Activated T-helper 17 cell treated with anti-CD3 and anti-CD28 coated beads, Interleukin-2, amount 50 U/mL, for 72 hours (primary cell): ENCODE measurements around the gene DHX35. TPM values are rescaled to one million over a fixed set of nuclear protein-coding genes. Genes with fewer than 3 reads are reported as not detected.
"Not testable (repeated sequence)": the region's sequence is repeated elsewhere in the genome, so short reads cannot be mapped to it uniquely, and the experiment has no call there.

Experiments used
- ATAC-seq: fragments of 150-1000 bp; cut with Tn5 transposase; replicated peaks from 2 replicates; pipeline ENCODE4 v1.10.0; 2021; ENCODE audit warnings: mild to moderate bottlenecking, moderate library complexity
- H3K27ac Mint-ChIP-seq: one replicate; pipeline ENCODE4 v1.8.0; 2022; ENCODE audit warnings: mixed read lengths
- H3K27me3 Mint-ChIP-seq: one replicate; pipeline ENCODE4 v1.8.0; 2022; ENCODE audit warnings: mixed read lengths
- H3K36me3 Mint-ChIP-seq: one replicate; pipeline ENCODE4 v1.8.0; 2022; ENCODE audit warnings: low read depth, mild to moderate bottlenecking, mixed read lengths
- H3K4me1 Mint-ChIP-seq: one replicate; pipeline ENCODE4 v1.8.0; 2022; ENCODE audit warnings: mixed read lengths
- H3K4me3 Mint-ChIP-seq: one replicate; pipeline ENCODE4 v1.8.0; 2022; ENCODE audit warnings: mild to moderate bottlenecking, mixed read lengths
- H3K9me3 Mint-ChIP-seq: one replicate; pipeline ENCODE4 v1.8.0; 2022; ENCODE audit warnings: mixed read lengths
- total RNA-seq, 2 donors: library from RNA; stranded (reverse); gene quantifications; one replicate each; pipeline ENCODE4 v1.2.3, GENCODE V29; 2022

DHX35 gene
- total RNA-seq, 2 donors from 2014 or later: 6.0 to 13.4 TPM

GRCh38 chr20:38979434-38979833 is 17.3 kb downstream of the DHX35 start:
- ATAC-seq: no peak

DNA sequence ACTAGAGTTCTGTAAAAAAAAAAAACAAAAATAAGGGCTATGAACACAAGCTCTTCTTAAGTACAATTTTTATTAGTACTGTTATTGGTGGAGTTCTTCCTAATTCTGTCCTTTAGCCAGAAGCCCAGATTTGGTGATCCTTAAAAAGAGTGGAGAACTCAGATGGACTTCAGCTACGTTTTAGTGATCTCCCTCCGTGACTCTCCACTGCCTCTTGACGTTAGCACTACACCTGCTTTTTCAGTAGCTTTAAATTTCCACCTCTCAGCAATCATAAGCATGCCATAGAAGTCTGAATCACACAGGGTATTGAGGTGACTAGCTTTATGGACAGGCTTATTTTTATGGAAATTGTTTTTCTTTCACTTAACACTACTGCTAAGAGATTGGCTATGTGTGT is 17.7 kb downstream of the DHX35 start:
- no peak overlapping the region for H3K4me3 Mint-ChIP-seq

More at GRCh38 chr20:38979434-38979833, 17.3 kb downstream of the DHX35 start:
- Mint-ChIP-seq H3K27ac (no peak overlapping the region), H3K4me1 (peaks cover 13% of the 10 kb centered on the region), H3K36me3 (peaks cover 45% of the 10 kb centered on the region), H3K9me3 (no peaks in the 10 kb centered on the region), H3K27me3 (no peaks in the 10 kb centered on the region), H3K4me3 (no peak overlapping the region)

GRCh38 chr20:38982291-38982690 is 20.1 kb downstream of the DHX35 start:
- Mint-ChIP-seq H3K27me3 (no peaks in the 10 kb centered on the region), H3K4me1 (peaks cover 6% of the 10 kb centered on the region), H3K36me3 (peaks cover 68% of the 10 kb centered on the region), H3K9me3 (no peaks in the 10 kb centered on the region), H3K27ac (peak overlapping the region; percentile 48), H3K4me3 (no peak overlapping the region)
- ATAC-seq: no peak

More for the DNA sequence above, 17.7 kb downstream of the DHX35 start:
- H3K27me3 Mint-ChIP-seq: no peaks in the 10 kb centered on the region
- H3K36me3 Mint-ChIP-seq: peaks cover 49% of the 10 kb centered on the region
- no peaks in the 10 kb centered on the region for H3K9me3 Mint-ChIP-seq
- ATAC-seq: no peak
- H3K4me1 Mint-ChIP-seq: peaks cover 9% of the 10 kb centered on the region
- no peak overlapping the region for H3K27ac Mint-ChIP-seq

DNA sequence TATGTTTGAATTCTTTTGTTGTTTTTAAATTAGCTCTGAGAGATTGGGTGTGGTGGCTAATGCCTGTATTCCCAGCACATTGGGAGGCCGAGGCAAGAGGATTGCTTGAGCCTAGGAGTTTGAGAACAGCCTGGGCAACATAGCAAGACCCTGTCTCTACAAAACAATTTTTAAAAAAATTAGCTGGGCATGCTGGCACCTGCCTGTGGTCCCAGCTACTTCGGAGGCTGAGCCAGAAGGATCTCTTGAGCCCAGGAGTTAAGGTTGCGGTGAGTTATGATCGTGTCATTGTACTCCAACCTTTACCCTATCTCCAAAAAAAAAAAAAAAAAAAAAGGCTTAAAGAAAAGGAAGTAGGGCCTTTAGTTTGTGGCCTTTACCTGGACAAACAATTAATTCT is 22.9 kb downstream of the DHX35 start:
- no peak overlapping the region for H3K4me3 Mint-ChIP-seq
- no peaks in the 10 kb centered on the region for H3K27me3 Mint-ChIP-seq
- peaks cover 87% of the 10 kb centered on the region for H3K36me3 Mint-ChIP-seq
- H3K9me3 Mint-ChIP-seq: no peaks in the 10 kb centered on the region
- H3K27ac Mint-ChIP-seq: no peak overlapping the region
- H3K4me1 Mint-ChIP-seq: peaks cover 6% of the 10 kb centered on the region
- no peak for ATAC-seq

- no peak overlapping the region for H3K27ac Mint-ChIP-seq
- H3K9me3 Mint-ChIP-seq: no peaks in the 10 kb centered on the region
- ATAC-seq: no peak
- no peak overlapping the region for H3K4me3 Mint-ChIP-seq
- H3K36me3 Mint-ChIP-seq: peaks cover 83% of the 10 kb centered on the region
- no peaks in the 10 kb centered on the region for H3K27me3 Mint-ChIP-seq
- H3K4me1 Mint-ChIP-seq: peaks cover 6% of the 10 kb centered on the region
These were observed 23.5 kb downstream of the DHX35 start for GRCh38 chr20:38985603-38986170.

GRCh38 chr20:38986663-38987062 is 24.5 kb downstream of the DHX35 start:
- Mint-ChIP-seq H3K9me3 (no peaks in the 10 kb centered on the region), H3K4me1 (peaks cover 6% of the 10 kb centered on the region), H3K4me3 (no peak overlapping the region), H3K27ac (no peak overlapping the region), H3K27me3 (no peaks in the 10 kb centered on the region), H3K36me3 (peaks cover 77% of the 10 kb centered on the region)
- ATAC-seq: no peak

- no peak for ATAC-seq
- H3K9me3 Mint-ChIP-seq: no peaks in the 10 kb centered on the region
- H3K27me3 Mint-ChIP-seq: no peaks in the 10 kb centered on the region
- H3K27ac Mint-ChIP-seq: peak overlapping the region; percentile 32
- H3K4me1 Mint-ChIP-seq: no peaks in the 10 kb centered on the region
- peak overlapping the region; percentile 10 for H3K4me3 Mint-ChIP-seq
- peaks cover 78% of the 10 kb centered on the region for H3K36me3 Mint-ChIP-seq
These were observed 25.6 kb downstream of the DHX35 start for GRCh38 chr20:38987777-38988176.

- Mint-ChIP-seq H3K9me3 (no peaks in the 10 kb centered on the region), H3K36me3 (peaks cover 69% of the 10 kb centered on the region), H3K27ac (no peak overlapping the region), H3K4me3 (no peak overlapping the region), H3K27me3 (no peaks in the 10 kb centered on the region), H3K4me1 (no peaks in the 10 kb centered on the region)
- no peak for ATAC-seq
These were observed 28.6 kb downstream of the DHX35 start for GRCh38 chr20:38990728-38991127.

GRCh38 chr20:38991814-38992704 is 29.9 kb downstream of the DHX35 start:
- H3K27me3 Mint-ChIP-seq: no peaks in the 10 kb centered on the region
- peaks cover 69% of the 10 kb centered on the region for H3K36me3 Mint-ChIP-seq
- no peak overlapping the region for H3K4me3 Mint-ChIP-seq
- H3K4me1 Mint-ChIP-seq: peaks cover 6% of the 10 kb centered on the region
- no peak overlapping the region for H3K27ac Mint-ChIP-seq
- no peaks in the 10 kb centered on the region for H3K9me3 Mint-ChIP-seq
- no peak for ATAC-seq

- H3K4me1 Mint-ChIP-seq: peaks cover 23% of the 10 kb centered on the region
- H3K4me3 Mint-ChIP-seq: no peak overlapping the region
- peak overlapping the region; percentile 18 for H3K27ac Mint-ChIP-seq
- no peak for ATAC-seq
- H3K36me3 Mint-ChIP-seq: peaks cover 66% of the 10 kb centered on the region
- no peaks in the 10 kb centered on the region for H3K9me3 Mint-ChIP-seq
- H3K27me3 Mint-ChIP-seq: no peaks in the 10 kb centered on the region
These were observed 33.4 kb downstream of the DHX35 start for GRCh38 chr20:38995536-38996044.

DNA sequence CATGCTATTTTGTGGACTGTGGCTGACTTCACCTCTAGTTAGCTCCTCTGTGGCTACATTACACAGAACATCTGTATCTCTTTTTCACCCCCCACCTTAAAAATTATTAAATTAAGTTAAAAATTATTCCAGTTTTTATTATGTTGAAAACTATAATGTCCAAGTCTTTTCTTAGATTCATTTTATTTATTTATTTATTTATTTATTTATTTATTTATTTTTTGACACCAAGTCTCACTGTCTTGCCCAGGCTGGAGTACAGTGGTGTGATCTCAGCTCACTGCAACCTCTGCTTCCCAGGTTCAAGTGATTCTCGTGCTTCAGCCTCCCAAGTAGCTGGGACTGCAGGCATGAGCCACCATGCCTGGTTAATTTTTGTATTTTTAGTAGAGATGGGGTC is 34.7 kb downstream of the DHX35 start:
- Mint-ChIP-seq H3K36me3 (peaks cover 72% of the 10 kb centered on the region), H3K4me1 (peaks cover 23% of the 10 kb centered on the region)
- H3K4me3 Mint-ChIP-seq, H3K9me3 Mint-ChIP-seq, ATAC-seq, H3K27ac Mint-ChIP-seq, H3K27me3 Mint-ChIP-seq: not testable (repeated sequence)

DNA sequence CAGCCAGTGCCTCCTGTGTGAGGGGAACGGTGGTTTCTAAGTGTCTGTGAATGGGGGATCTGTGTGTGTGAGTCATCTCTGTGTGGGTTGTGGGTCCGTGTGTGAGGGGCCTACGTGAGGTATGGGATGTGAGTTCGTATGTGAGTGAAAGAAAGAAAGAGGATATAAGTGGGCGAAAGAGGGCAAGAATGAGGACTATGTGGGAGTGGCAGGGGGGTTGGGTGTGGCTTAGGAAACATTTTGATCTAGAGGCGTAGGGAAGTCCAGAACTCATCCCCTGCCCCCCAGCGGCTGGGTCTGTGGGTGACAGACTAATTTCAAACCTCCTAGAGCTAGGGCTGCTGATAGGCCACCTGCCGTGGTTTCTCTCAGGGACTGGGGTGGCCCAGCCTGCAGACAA is 35.5 kb downstream of the DHX35 start:
- peak; percentile 93 for ATAC-seq
- Mint-ChIP-seq H3K4me3 (peak overlapping the region; percentile 53), H3K27ac (peak overlapping the region; percentile 63), H3K4me1 (peaks cover 23% of the 10 kb centered on the region), H3K36me3 (peaks cover 72% of the 10 kb centered on the region), H3K9me3 (no peaks in the 10 kb centered on the region), H3K27me3 (no peaks in the 10 kb centered on the region)

DNA sequence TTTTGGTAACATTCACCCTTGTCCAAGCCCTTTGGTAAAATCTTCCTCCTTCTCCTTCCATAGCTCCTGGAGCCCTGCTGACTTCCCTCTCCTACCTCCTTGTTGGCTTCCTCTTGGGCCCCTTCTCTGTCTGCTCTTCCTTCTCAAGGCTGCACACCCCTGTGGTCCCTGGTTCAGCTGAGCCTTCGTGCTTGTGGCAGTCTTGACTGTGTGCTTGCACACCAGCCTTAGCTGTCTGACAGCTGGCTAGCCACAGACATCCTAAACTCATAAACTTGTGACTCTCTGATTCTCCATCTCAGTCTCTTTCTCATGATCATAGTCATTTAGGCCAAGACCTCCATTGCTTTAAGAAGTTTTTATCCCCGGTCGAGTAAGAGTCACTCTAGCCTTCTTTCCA is 37.1 kb downstream of the DHX35 start:
- Mint-ChIP-seq H3K36me3 (peaks cover 83% of the 10 kb centered on the region), H3K4me3 (peak overlapping the region; percentile 7), H3K27me3 (no peaks in the 10 kb centered on the region), H3K27ac (peak overlapping the region; percentile 18), H3K4me1 (peaks cover 24% of the 10 kb centered on the region), H3K9me3 (no peaks in the 10 kb centered on the region)
- ATAC-seq: no peak

DNA sequence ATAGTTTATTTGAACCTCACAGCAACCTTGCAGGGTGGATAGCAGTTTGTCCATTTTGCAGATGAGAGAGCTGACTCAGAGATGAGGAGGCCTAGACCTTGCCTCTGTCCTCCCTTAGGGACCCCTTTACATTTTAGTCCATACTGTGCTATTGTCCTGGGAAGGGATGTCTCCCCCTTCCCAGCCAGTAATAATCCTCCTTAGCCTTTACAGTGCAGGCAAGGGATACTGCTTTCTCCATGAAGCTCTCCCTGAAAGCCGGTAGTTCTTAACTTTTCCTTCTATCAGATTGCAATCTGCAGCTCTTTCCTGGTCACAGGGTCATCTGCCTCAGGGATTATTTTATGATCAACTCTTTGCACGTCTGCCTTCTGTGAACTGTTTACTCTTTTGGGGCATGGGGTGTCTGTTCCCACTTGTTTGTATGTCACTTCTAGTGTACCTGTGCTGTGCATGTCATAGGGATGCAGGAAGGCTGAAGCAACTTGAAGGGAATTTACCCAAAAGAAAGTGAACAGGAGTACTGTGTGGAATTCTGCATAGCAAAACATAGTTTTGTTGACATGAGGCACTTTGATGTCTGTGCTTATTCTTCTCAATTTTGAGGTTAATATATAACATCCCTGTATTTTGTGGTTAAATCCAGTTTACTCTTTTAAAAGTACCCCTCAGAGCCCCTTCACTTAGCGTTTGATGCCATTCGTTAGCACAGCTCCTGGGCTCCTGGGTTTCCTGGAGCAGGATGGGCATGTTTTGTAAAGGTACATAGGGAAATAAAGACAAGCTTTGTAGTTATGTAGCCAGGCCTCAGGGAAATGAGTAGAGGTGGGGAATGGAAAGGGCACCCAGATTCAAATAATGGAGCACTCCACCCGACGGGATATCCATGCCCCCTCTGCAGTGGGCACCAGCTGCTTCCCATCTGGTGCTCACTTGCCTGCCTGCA is 38.1 kb downstream of the DHX35 start:
- no peak for ATAC-seq
- H3K4me1 Mint-ChIP-seq: peaks cover 27% of the 10 kb centered on the region
- no peaks in the 10 kb centered on the region for H3K27me3 Mint-ChIP-seq
- no peak overlapping the region for H3K4me3 Mint-ChIP-seq
- peak overlapping the region; percentile 18 for H3K27ac Mint-ChIP-seq
- peaks cover 84% of the 10 kb centered on the region for H3K36me3 Mint-ChIP-seq
- no peaks in the 10 kb centered on the region for H3K9me3 Mint-ChIP-seq
